Mesendoderm (in vitro differentiated cells): ENCODE results near the gene WNK1.

Experiments
- DNase-seq: peaks from one replicate; pipeline ENCODE4 v3.0.0; 2013
- H2AK5ac ChIP-seq: 2 replicates; pipeline ENCODE4 v1.6.1; 2013; ENCODE audit warnings: low read length, inconsistent platforms
- H2BK120ac ChIP-seq: 2 replicates; pipeline ENCODE4 v1.6.1; 2013; ENCODE audit warnings: low read depth, mild to moderate bottlenecking, low read length, moderate library complexity, mixed read lengths
- H2BK15ac ChIP-seq: replicated peaks from 2 replicates; pipeline ENCODE4 v1.6.1; 2013; ENCODE audit warnings: low read depth, mild to moderate bottlenecking, moderate library complexity
- H2BK5ac ChIP-seq: 2 replicates; pipeline ENCODE4 v1.6.1; 2013; ENCODE audit warnings: low read length, inconsistent platforms
- H3K18ac ChIP-seq: 2 replicates; pipeline ENCODE4 v1.6.1; 2013; ENCODE audit warnings: mild to moderate bottlenecking, low read length, mixed read lengths
- H3K23ac ChIP-seq: one replicate; pipeline ENCODE4 v1.6.1; 2013; ENCODE audit warnings: low read length
- H3K27ac ChIP-seq: 2 replicates; pipeline ENCODE4 v1.5.1; 2013; ENCODE audit warnings: low read depth, mild to moderate bottlenecking, inconsistent platforms, low read length, moderate library complexity
- H3K27me3 ChIP-seq: 2 replicates; pipeline ENCODE4 v1.6.1; 2013; ENCODE audit warnings: low read length, control low read depth, mild to moderate bottlenecking, inconsistent platforms; ENCODE audit not compliant: insufficient read depth, poor library complexity
- H3K36me3 ChIP-seq: 2 replicates; pipeline ENCODE4 v1.6.1; 2013; ENCODE audit warnings: low read length, inconsistent platforms; ENCODE audit not compliant: control insufficient read depth, insufficient read depth
- H3K4ac ChIP-seq: one replicate; pipeline ENCODE4 v1.6.1; 2013; ENCODE audit warnings: low read depth, mild to moderate bottlenecking, low read length, moderate library complexity
- H3K4me1 ChIP-seq: 2 replicates; pipeline ENCODE4 v1.6.1; 2013; ENCODE audit warnings: low read depth, low read length, inconsistent platforms; ENCODE audit not compliant: control insufficient read depth
- H3K4me2 ChIP-seq: 2 replicates; pipeline ENCODE4 v1.6.1; 2013; ENCODE audit warnings: low read length
- H3K4me3 ChIP-seq: 2 replicates; pipeline ENCODE4 v1.5.1; 2013; ENCODE audit warnings: mild to moderate bottlenecking, low read length
- H3K56ac ChIP-seq: one replicate; pipeline ENCODE4 v1.6.1; 2013; ENCODE audit warnings: low read length
- H3K79me1 ChIP-seq: 2 replicates; pipeline ENCODE4 v1.6.1; 2013; ENCODE audit warnings: low read length, inconsistent platforms
- H3K79me2 ChIP-seq: 2 replicates; pipeline ENCODE4 v1.6.1; 2013; ENCODE audit warnings: mild to moderate bottlenecking, low read length; ENCODE audit not compliant: control insufficient read depth, insufficient read depth
- H3K9ac ChIP-seq: 2 replicates; pipeline ENCODE4 v1.6.1; 2013; ENCODE audit warnings: low read length, inconsistent platforms
- H4K5ac ChIP-seq: one replicate; pipeline ENCODE4 v1.6.1; 2013; ENCODE audit warnings: low read length
- H4K8ac ChIP-seq: one replicate; pipeline ENCODE4 v1.6.1; 2013; ENCODE audit warnings: low read depth, mild to moderate bottlenecking, control low read depth, low read length, moderate library complexity
- WGBS: extraction: QIAGEN DNeasy Blood & Tissue Kit; methylation state at CpG from one replicate; pipeline ENCODE4 v1.1.7; 2013; ENCODE audit warnings: low lambda C conversion rate, missing lambda C conversion rate; ENCODE audit not compliant: insufficient coverage; ENCODE audit errors: extremely low coverage; 5-methylcytosine and 5-hydroxymethylcytosine counted together

WNK1 gene

GRCh38 chr12:778615-779014 lies 26.2 kb downstream of the WNK1 start:
- Histone ChIP-seq H3K9ac (no peak overlapping the region), H3K27ac (no peak overlapping the region), H3K4me3 (no peak overlapping the region), H3K36me3 (no peaks in the 10 kb centered on the region), H3K4ac (no peak overlapping the region), H3K56ac (no peak overlapping the region), H4K8ac (no peak overlapping the region), H3K79me1 (peaks cover 7% of the 10 kb centered on the region), H2BK5ac (no peak overlapping the region), H3K18ac (no peak overlapping the region), H4K5ac (no peak overlapping the region), H2AK5ac (no peak overlapping the region), H3K27me3 (no peaks in the 10 kb centered on the region), H3K23ac (no peak overlapping the region), H3K4me2 (no peak overlapping the region), H2BK15ac (no peak overlapping the region), H2BK120ac (no peak overlapping the region), H3K79me2 (peaks cover 47% of the 10 kb centered on the region), H3K4me1 (peaks cover 5% of the 10 kb centered on the region)
- no peak for DNase-seq
- WGBS: no CpG with 5 or more reads among the region's 6 CpGs

DNA sequence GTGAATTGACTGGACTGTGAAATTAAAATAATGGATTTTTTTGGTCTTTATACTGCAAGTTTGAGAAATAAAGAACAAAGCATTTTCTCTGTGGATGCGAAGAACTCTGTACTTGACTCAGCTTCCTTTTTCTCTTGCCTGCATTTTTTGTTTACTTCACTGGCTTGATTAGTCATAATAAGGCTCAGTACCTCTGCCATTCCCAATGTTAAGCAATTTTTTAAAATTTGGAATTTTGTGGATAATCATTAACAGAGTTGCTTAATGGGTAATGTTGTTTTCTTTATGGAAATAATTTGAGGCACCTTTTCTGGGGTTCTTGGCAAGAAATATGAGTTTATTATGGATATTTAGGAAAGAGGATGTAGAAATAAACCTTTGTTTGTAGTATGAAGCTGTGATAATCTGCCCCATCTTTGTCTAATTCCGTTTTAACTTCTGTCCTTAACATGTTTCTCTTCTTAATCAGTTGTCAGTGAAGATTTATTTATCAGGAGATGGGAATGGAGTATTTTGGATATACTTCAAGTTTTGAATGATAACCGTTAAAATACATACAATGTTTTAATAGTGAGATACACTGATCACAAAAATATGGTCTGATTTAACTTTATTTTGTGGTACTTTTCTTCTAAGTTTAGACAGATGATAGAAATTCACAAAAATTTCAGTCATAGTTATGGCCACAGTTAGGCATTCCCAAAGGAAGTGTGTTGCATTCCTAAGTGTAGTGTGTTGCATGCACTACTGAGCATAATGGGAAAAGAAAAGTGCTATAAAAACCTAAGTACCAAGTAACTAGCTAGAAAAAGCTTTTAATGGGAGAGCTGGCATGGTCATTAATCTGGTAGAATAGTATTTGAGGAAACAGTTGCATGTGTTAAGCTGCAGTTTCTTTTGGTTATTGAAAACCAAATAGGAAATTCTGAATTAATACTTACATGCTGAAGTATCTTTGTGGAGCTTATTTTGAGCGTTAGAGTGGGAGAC lies 27.7 kb downstream of the WNK1 start:
- H3K56ac ChIP-seq: no peak overlapping the region
- no peak overlapping the region for H3K18ac ChIP-seq
- H3K4ac ChIP-seq: no peak overlapping the region
- H4K5ac ChIP-seq: no peak overlapping the region
- H3K36me3 ChIP-seq: no peaks in the 10 kb centered on the region
- no peak overlapping the region for H2BK120ac ChIP-seq
- peaks cover 5% of the 10 kb centered on the region for H3K79me1 ChIP-seq
- no peak overlapping the region for H2BK5ac ChIP-seq
- H3K79me2 ChIP-seq: peaks cover 46% of the 10 kb centered on the region
- WGBS: no CpG with 5 or more reads among the region's 4 CpGs
- H3K27ac ChIP-seq: no peak overlapping the region
- no peak overlapping the region for H3K4me3 ChIP-seq
- no peak overlapping the region for H2BK15ac ChIP-seq
- no peak for DNase-seq
- H3K23ac ChIP-seq: no peak overlapping the region
- H3K4me1 ChIP-seq: no peaks in the 10 kb centered on the region
- no peaks in the 10 kb centered on the region for H3K27me3 ChIP-seq
- H3K9ac ChIP-seq: no peak overlapping the region
- H3K4me2 ChIP-seq: no peak overlapping the region
- no peak overlapping the region for H4K8ac ChIP-seq
- H2AK5ac ChIP-seq: no peak overlapping the region

GRCh38 chr12:780750-781379 lies 28.5 kb downstream of the WNK1 start:
- H3K18ac ChIP-seq: no peak overlapping the region
- no peak overlapping the region for H2AK5ac ChIP-seq
- H4K8ac ChIP-seq: no peak overlapping the region
- H2BK5ac ChIP-seq: no peak overlapping the region
- DNase-seq: no peak
- no peak overlapping the region for H3K27ac ChIP-seq
- H3K4me3 ChIP-seq: no peak overlapping the region
- no peak overlapping the region for H3K4ac ChIP-seq
- H2BK15ac ChIP-seq: no peak overlapping the region
- peaks cover 43% of the 10 kb centered on the region for H3K79me2 ChIP-seq
- H3K27me3 ChIP-seq: no peaks in the 10 kb centered on the region
- H3K4me1 ChIP-seq: no peaks in the 10 kb centered on the region
- H3K23ac ChIP-seq: no peak overlapping the region
- peaks cover 3% of the 10 kb centered on the region for H3K79me1 ChIP-seq
- H3K36me3 ChIP-seq: no peaks in the 10 kb centered on the region
- no peak overlapping the region for H3K9ac ChIP-seq
- no peak overlapping the region for H4K5ac ChIP-seq
- no peak overlapping the region for H2BK120ac ChIP-seq
- H3K4me2 ChIP-seq: no peak overlapping the region
- no peak overlapping the region for H3K56ac ChIP-seq
- no CpG with 5 or more reads among the region's 2 CpGs for WGBS

DNA sequence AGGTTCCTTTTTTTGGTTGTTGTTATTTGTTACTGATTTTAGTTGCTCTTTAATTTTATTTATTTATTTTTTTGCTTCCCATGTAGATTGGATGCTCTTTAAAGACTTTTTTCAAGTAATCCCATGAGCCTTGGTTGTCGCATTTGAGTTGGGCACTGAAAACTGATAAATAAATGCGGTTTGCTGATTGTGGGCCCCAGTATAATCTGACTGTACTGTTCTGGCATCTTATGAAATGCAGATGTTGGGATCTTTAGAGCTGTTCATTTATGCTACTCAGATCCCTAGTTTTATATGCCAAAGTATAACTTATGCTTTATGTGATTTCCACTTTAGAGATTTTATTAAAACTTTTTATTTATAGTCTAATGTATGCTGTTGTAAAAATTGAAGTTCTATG lies 33.3 kb downstream of the WNK1 start:
- no peaks in the 10 kb centered on the region for H3K36me3 ChIP-seq
- no peak overlapping the region for H2AK5ac ChIP-seq
- H3K18ac ChIP-seq: no peak overlapping the region
- no peaks in the 10 kb centered on the region for H3K4me1 ChIP-seq
- H2BK120ac ChIP-seq: no peak overlapping the region
- no peak overlapping the region for H3K4me3 ChIP-seq
- no peak for DNase-seq
- H3K9ac ChIP-seq: no peak overlapping the region
- no peak overlapping the region for H3K23ac ChIP-seq
- peaks cover 42% of the 10 kb centered on the region for H3K79me2 ChIP-seq
- no CpG with 5 or more reads among the region's 2 CpGs for WGBS
- no peak overlapping the region for H3K4me2 ChIP-seq
- H3K27ac ChIP-seq: no peak overlapping the region
- H3K4ac ChIP-seq: no peak overlapping the region
- no peaks in the 10 kb centered on the region for H3K27me3 ChIP-seq
- H3K56ac ChIP-seq: no peak overlapping the region
- H3K79me1 ChIP-seq: peaks cover 3% of the 10 kb centered on the region
- H4K5ac ChIP-seq: no peak overlapping the region
- no peak overlapping the region for H4K8ac ChIP-seq
- no peak overlapping the region for H2BK15ac ChIP-seq
- H2BK5ac ChIP-seq: no peak overlapping the region

DNA sequence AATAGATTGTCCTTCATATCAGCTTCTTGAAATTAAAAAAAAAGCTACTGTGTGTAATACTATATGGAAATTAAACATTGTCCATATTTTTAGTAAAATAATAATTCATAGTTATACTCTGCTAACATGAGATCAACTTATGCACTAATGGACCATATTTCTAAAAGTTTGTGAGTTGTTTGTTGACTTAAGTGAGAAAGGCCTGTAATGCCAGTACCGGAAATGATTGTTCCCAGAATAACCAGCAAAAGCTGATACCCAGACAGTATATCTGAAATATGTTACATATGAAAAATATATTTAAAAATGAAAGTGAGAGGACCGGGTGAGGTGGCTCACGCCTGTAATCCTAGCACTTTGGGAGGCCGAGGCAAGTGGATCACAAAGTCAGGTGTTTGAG lies 35.9 kb downstream of the WNK1 start:
- Histone ChIP-seq H3K56ac (no peak overlapping the region), H3K4ac (no peak overlapping the region), H3K4me2 (no peak overlapping the region), H2BK5ac (no peak overlapping the region), H3K79me2 (peaks cover 36% of the 10 kb centered on the region), H3K79me1 (peaks cover 5% of the 10 kb centered on the region), H2BK120ac (no peak overlapping the region), H3K27me3 (no peaks in the 10 kb centered on the region), H2AK5ac (no peak overlapping the region), H4K5ac (no peak overlapping the region), H3K4me3 (no peak overlapping the region), H4K8ac (no peak overlapping the region), H3K23ac (no peak overlapping the region), H3K36me3 (no peaks in the 10 kb centered on the region), H2BK15ac (no peak overlapping the region), H3K27ac (no peak overlapping the region), H3K18ac (no peak overlapping the region), H3K4me1 (no peaks in the 10 kb centered on the region), H3K9ac (no peak overlapping the region)
- WGBS: no CpG with 5 or more reads among the region's 4 CpGs
- no peak for DNase-seq
